Measurements from ENCODE around the gene TTC7B. TPM values are rescaled to one million over a fixed set of nuclear protein-coding genes. Genes with fewer than 3 reads are reported as not detected.

Gene TTC7B
- total and polyA plus RNA-seq, 12 donors: 10.0 to 58.4 (median 24.7) TPM

DNA sequence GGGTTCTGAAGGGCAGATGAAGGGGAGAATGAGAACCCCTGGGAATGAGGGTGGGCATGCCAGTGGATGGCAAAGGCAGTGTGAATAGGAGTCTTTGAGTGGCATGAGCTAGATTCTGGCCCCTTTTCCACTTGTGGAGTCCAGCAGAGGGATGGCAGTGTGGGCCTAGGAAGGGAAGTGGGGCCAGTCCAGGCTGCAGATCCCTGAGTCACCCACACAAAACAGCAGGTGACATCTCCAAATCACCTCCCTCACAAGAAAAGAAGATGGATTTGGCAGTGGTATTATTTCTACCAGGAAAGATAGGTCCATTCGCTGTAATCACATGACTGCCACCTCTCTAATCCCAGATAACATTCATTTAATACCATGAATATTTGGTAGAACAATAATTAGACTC lies 151.3 kb downstream of the TTC7B start:
- WGBS, 4 donors: 80 to 95% (median 91%) methylated on average over 1 of the region's 1 CpG
- intact Hi-C loops (cut with DNase I): no loop called here
- H3K4me3 ChIP-seq: no peak overlapping the region

DNA sequence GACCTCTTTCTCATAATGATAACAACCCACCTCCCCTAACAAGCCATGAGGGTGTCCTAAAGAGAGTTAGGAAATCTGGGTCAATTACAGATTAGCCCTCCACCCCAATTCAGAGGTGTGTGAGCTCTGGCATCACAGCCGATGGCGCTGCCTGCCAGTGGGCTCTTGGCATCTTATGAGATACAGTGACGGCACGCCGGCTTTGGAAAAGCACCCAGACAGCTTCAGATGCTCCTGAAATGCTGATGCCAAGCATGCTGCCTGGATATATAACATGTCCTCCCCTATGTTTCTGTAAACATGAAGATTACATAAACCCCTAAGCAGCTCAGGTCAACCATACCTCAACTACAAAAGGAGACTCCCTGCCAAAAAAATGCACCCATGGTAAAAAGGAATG lies 152.6 kb downstream of the TTC7B start:
- Histone ChIP-seq H3K4me3 (no peak overlapping the region), H3K36me3 (replicated peaks in 1 of 2) (no peaks in the 10 kb centered on the region), H3K27me3 (no peaks in the 10 kb centered on the region), H3K27ac (no peak overlapping the region), H3K4me1 (replicated peaks in 1 of 2) (no peaks in the 10 kb centered on the region), H3K9me3 (replicated peaks in 1 of 3) (no peaks in the 10 kb centered on the region)
- no peak for DNase-seq
- 96 to 100% (median 97%) methylated on average over 3 to 5 of the region's 5 CpGs for WGBS, 4 donors
- intact Hi-C loops (cut with DNase I): no loop called here
- TF ChIP-seq, protein P1, sequence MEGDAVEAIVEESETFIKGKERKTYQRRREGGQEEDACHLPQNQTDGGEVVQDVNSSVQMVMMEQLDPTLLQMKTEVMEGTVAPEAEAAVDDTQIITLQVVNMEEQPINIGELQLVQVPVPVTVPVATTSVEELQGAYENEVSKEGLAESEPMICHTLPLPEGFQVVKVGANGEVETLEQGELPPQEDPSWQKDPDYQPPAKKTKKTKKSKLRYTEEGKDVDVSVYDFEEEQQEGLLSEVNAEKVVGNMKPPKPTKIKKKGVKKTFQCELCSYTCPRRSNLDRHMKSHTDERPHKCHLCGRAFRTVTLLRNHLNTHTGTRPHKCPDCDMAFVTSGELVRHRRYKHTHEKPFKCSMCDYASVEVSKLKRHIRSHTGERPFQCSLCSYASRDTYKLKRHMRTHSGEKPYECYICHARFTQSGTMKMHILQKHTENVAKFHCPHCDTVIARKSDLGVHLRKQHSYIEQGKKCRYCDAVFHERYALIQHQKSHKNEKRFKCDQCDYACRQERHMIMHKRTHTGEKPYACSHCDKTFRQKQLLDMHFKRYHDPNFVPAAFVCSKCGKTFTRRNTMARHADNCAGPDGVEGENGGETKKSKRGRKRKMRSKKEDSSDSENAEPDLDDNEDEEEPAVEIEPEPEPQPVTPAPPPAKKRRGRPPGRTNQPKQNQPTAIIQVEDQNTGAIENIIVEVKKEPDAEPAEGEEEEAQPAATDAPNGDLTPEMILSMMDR (IDR thresholded peaks at IDR 0.05): no peak
- no peak for TF ChIP-seq POLR2A (IDR thresholded peaks at IDR 0.05)

More for the DNA sequence above, 151.3 kb downstream of the TTC7B start:
- no peaks in the 10 kb centered on the region for H3K36me3 ChIP-seq (replicated peaks in 1 of 2)
- no peak for DNase-seq
- H3K9me3 ChIP-seq (replicated peaks in 1 of 3): no peaks in the 10 kb centered on the region
- H3K4me1 ChIP-seq (replicated peaks in 1 of 2): no peaks in the 10 kb centered on the region
- no peak overlapping the region for H3K27ac ChIP-seq
- no peak for TF ChIP-seq POLR2A (IDR thresholded peaks at IDR 0.05)
- TF ChIP-seq, protein P1 (IDR thresholded peaks at IDR 0.05): no peak
- no peaks in the 10 kb centered on the region for H3K27me3 ChIP-seq

DNA sequence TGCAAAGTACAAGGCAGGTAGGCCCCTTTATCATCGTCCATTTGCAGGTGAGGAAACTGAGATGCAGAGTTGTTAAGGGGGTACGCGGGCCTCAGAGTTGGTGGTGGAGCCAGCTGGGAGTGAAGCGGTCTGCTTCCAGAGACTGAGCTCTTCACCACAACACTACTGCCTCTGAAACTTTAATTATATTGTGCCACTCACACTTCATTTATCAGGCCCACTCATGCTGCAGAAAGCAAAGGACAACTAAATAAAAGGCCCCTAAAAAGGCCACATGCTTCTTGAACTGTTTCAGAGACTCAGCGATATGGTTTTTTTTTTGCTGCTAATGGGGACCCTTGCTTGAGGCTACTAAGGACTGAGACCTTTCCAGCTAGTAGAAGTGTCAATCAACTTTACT lies 153.1 kb downstream of the TTC7B start:
- H3K27ac ChIP-seq: no peak overlapping the region

DNA sequence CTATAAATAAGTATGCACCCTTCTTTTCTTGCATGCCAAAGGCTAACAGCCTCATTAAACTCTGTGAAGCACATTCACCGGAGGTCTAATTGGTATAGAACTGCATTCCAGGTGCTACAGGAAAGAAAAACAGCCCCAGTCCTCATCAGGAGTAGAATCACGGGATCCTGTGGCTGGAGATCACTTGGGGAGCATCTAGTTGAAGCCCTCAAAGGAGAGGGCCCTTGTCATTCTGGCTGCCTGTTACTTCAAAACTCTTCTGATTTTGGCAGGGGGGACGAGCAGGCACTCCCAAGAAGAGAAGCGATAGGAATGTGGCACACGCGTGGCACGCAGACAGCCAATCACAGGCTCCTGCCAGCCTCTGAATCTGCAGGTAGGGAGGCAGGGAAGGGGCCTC lies 154.4 kb downstream of the TTC7B start:
- Histone ChIP-seq H3K36me3 (replicated peaks in 1 of 2) (no peaks in the 10 kb centered on the region), H3K27ac (no peak overlapping the region), H3K4me1 (replicated peaks in 1 of 2) (no peaks in the 10 kb centered on the region), H3K9me3 (replicated peaks in 1 of 3) (no peaks in the 10 kb centered on the region), H3K27me3 (no peaks in the 10 kb centered on the region), H3K4me3 (no peak overlapping the region)
- 86 to 95% (median 89%) methylated on average over 6 to 7 of the region's 7 CpGs for WGBS, 4 donors
- intact Hi-C loops (cut with DNase I): no loop called here
- TF ChIP-seq, protein P1 (IDR thresholded peaks at IDR 0.05): no peak
- TF ChIP-seq POLR2A (IDR thresholded peaks at IDR 0.05): no peak
- no peak for DNase-seq

More for the DNA sequence above, 153.1 kb downstream of the TTC7B start:
- Histone ChIP-seq H3K4me1 (replicated peaks in 1 of 2) (no peaks in the 10 kb centered on the region), H3K27me3 (no peaks in the 10 kb centered on the region), H3K9me3 (replicated peaks in 1 of 3) (no peaks in the 10 kb centered on the region), H3K4me3 (no peak overlapping the region), H3K36me3 (replicated peaks in 1 of 2) (no peaks in the 10 kb centered on the region)
- 93 to 98% (median 95%) methylated on average over 5 of the region's 5 CpGs for WGBS, 4 donors
- intact Hi-C loops (cut with DNase I): no loop called here
- no peak for TF ChIP-seq POLR2A (IDR thresholded peaks at IDR 0.05)
- TF ChIP-seq, protein P1 (IDR thresholded peaks at IDR 0.05): no peak
- no peak for DNase-seq

Measured in adrenal gland (tissue), 12 donors.